A549 (cell line): ENCODE results near the gene SIPA1. TPM values are rescaled to one million over a fixed set of nuclear protein-coding genes. Genes with fewer than 3 reads are reported as not detected.

Experiments
- ATAC-seq, 2 experiments: fragments of 200-7000 bp in 1 of 2; fragments of >200 bp in 1 of 2; cut with Nextera tagmentation in 1 of 2; cut with Tn5 transposase in 1 of 2; 3 replicates each; pipeline versions ENCODE4 v1.8.0 to v1.9.1; 2018 to 2020; ENCODE audit warnings: mild to moderate bottlenecking in 1 of 2, moderate library complexity in 1 of 2
- CTCF ChIA-PET: fragments of 300-600 bp; sonication (Branson Sonifier 250); formaldehyde crosslinking; extraction: SDS; loops from one replicate; lab custom pipeline; 2021; ENCODE audit warnings: antibody characterized with exemption, inconsistent platforms; lab: Yijun Ruan, JAX
- POLR2A ChIA-PET: fragments of 350-600 bp; formaldehyde crosslinking; extraction: SDS; loops from one replicate; lab custom pipeline; 2021; ENCODE audit warnings: antibody characterized with exemption, inconsistent platforms; lab: Yijun Ruan, JAX
- DNase-seq, 2 experiments: peaks; one replicate each; pipeline versions ENCODE4 v3.0.0 to v3.0.0-alpha.2; 2011 to 2016; ENCODE audit warnings: low read depth in 1 of 2, low spot score in 1 of 2
- FAIRE-seq: peaks from 2 replicates; lab custom pipeline; 2011; peaks lifted over from hg19 to GRCh38; lab: Jason Lieb, UNC
- H3K27ac ChIP-seq, 2 experiments: fragments of >200 bp; sonication (Bioruptor Twin); formaldehyde crosslinking; 3 replicates each; pipeline ENCODE4 v1.5.1; 2016 to 2017
- H3K4me1 ChIP-seq: fragments of >200 bp; sonication (Bioruptor Twin); formaldehyde crosslinking; 3 replicates; pipeline ENCODE4 v1.6.1; 2016
- H3K4me2 ChIP-seq: fragments of >200 bp; sonication (Bioruptor Twin); formaldehyde crosslinking; 3 replicates; pipeline ENCODE4 v1.6.1; 2016
- H3K4me3 ChIP-seq: fragments of >200 bp; sonication (Bioruptor Twin); formaldehyde crosslinking; 3 replicates; pipeline ENCODE4 v1.5.1; 2016
- H3K9me3 ChIP-seq: fragments of >200 bp; sonication (Bioruptor Twin); formaldehyde crosslinking; 3 replicates; pipeline ENCODE4 v1.6.1; 2016
- CBX2 ChIP-seq: fragments of 200-600 bp; sonication (generic); IDR thresholded peaks from 2 replicates; pipeline ENCODE4 v1.6.1; 2016; ENCODE audit warnings: low read depth, mild to moderate bottlenecking, borderline replicate concordance
- CBX8 ChIP-seq: fragments of 200-600 bp; sonication (generic); IDR thresholded peaks from 2 replicates; pipeline ENCODE4 v1.6.1; 2016
- HOXB5 ChIP-seq: fragments of 250-450 bp; sonication (Bioruptor Pico); IDR thresholded peaks from 2 replicates; pipeline ENCODE4 v1.5.0; 2020; ENCODE audit warnings: mild to moderate bottlenecking, moderate library complexity
- JUN ChIP-seq, 2 experiments: fragments of >200 bp; sonication (Bioruptor Twin); formaldehyde crosslinking; IDR thresholded peaks; 2 replicates in 1 of 2; 3 replicates in 1 of 2; pipeline ENCODE4 v1.6.1; 2016 to 2017
- JUNB ChIP-seq: fragments of >200 bp; sonication (Bioruptor Twin); formaldehyde crosslinking; IDR thresholded peaks from 2 replicates; pipeline ENCODE4 v1.6.1; 2016
- KDM5A ChIP-seq: fragments of 200-600 bp; sonication (generic); IDR thresholded peaks from 2 replicates; pipeline ENCODE4 v1.6.1; 2016; ENCODE audit warnings: antibody characterized with exemption, mild to moderate bottlenecking
- MYC ChIP-seq: IDR thresholded peaks from 2 replicates; pipeline ENCODE4 v1.6.1; 2012; ENCODE audit warnings: mild to moderate bottlenecking, inconsistent platforms, low read length, improper control_type of control experiment, borderline replicate concordance
- NFE2L2 ChIP-seq: fragments of 150-350 bp; conservative IDR thresholded peaks from 2 replicates; pipeline ENCODE4 v1.6.1; 2014; ENCODE audit warnings: low read length
- NPAS2 ChIP-seq: fragments of 250-450 bp; sonication (Bioruptor Pico); IDR thresholded peaks from 2 replicates; pipeline ENCODE4 v1.8.0; 2022; ENCODE audit warnings: mild to moderate bottlenecking, moderate library complexity, borderline replicate concordance
- NR3C1 ChIP-seq: fragments of >200 bp; sonication (Bioruptor Twin); formaldehyde crosslinking; IDR thresholded peaks from 3 replicates; pipeline ENCODE4 v1.6.1; 2017
- PHF8 ChIP-seq: fragments of 200-600 bp; sonication (generic); IDR thresholded peaks from 2 replicates; pipeline ENCODE4 v1.6.1; 2016; ENCODE audit warnings: low read depth, mild to moderate bottlenecking, antibody characterized with exemption, moderate library complexity, borderline replicate concordance
- RAD21 ChIP-seq, 2 experiments: fragments of >200 bp in 1 of 2; sonication (Bioruptor Twin) in 1 of 2; formaldehyde crosslinking in 1 of 2; IDR thresholded peaks in 1 of 2; conservative IDR thresholded peaks in 1 of 2; 2 replicates in 1 of 2; 3 replicates in 1 of 2; pipeline ENCODE4 v1.6.1; 2012 to 2018; ENCODE audit warnings: inconsistent platforms in 1 of 2
- RARB ChIP-seq: fragments of 250-450 bp; sonication (Bioruptor Pico); IDR thresholded peaks from 2 replicates; pipeline ENCODE4 v1.8.0; 2021; ENCODE audit warnings: mild to moderate bottlenecking, moderate library complexity
- RCOR1 ChIP-seq: fragments of 150-350 bp; IDR thresholded peaks from 2 replicates; pipeline ENCODE4 v1.6.1; 2014; ENCODE audit warnings: antibody characterized with exemption, low read length, low read depth
- RNF2 ChIP-seq: fragments of 200-600 bp; sonication (generic); IDR thresholded peaks from 2 replicates; pipeline ENCODE4 v1.6.1; 2016; ENCODE audit warnings: low read depth, mild to moderate bottlenecking, antibody characterized with exemption, moderate library complexity, borderline replicate concordance
- SMC3 ChIP-seq: fragments of >200 bp; sonication (Bioruptor Twin); formaldehyde crosslinking; IDR thresholded peaks from 3 replicates; pipeline ENCODE4 v1.6.1; 2018; ENCODE audit warnings: inconsistent platforms
- WGBS: methylation state at CpG from one replicate; pipeline ENCODE4 v1.1.6; 2017; ENCODE audit errors: missing lambda C conversion rate; 5-methylcytosine and 5-hydroxymethylcytosine counted together
- polyA plus RNA-seq, 4 experiments: library from polyadenylated mRNA; depleted of rRNA in 3 of 4; stranded (reverse); fragments of >200 nt; fragmentation: RNase III in 1 of 4; extraction: RNeasy Plus Mini Kit Qiagen cat#74134 plus additional on column Dnase treatment in 1 of 4; gene quantifications; 2 replicates in 3 of 4; 3 replicates in 1 of 4; pipeline ENCODE4 v1.2.3, GENCODE V29; 2011 to 2017
- TF ChIP-seq, protein P1 (sequence below): fragments of >200 bp; sonication (Bioruptor Twin); formaldehyde crosslinking; IDR thresholded peaks from 3 replicates; pipeline ENCODE4 v1.5.1; 2016
- TF ChIP-seq, protein P2 (sequence below): IDR thresholded peaks from 2 replicates; pipeline ENCODE4 v1.6.1; 2012
- TF ChIP-seq, protein P3 (sequence below): fragments of >200 bp; sonication (Bioruptor Twin); formaldehyde crosslinking; IDR thresholded peaks from 2 replicates; pipeline ENCODE4 v1.6.1; 2016
- TF ChIP-seq, protein P4 (sequence below): IDR thresholded peaks from 2 replicates; pipeline ENCODE4 v1.6.1; 2012; ENCODE audit warnings: low read depth, borderline replicate concordance

SIPA1 gene
- polyA plus RNA-seq, 2 of the 4 experiments (the other 2 are of a cell fraction) = 9.9 to 17.4 TPM

DNA sequence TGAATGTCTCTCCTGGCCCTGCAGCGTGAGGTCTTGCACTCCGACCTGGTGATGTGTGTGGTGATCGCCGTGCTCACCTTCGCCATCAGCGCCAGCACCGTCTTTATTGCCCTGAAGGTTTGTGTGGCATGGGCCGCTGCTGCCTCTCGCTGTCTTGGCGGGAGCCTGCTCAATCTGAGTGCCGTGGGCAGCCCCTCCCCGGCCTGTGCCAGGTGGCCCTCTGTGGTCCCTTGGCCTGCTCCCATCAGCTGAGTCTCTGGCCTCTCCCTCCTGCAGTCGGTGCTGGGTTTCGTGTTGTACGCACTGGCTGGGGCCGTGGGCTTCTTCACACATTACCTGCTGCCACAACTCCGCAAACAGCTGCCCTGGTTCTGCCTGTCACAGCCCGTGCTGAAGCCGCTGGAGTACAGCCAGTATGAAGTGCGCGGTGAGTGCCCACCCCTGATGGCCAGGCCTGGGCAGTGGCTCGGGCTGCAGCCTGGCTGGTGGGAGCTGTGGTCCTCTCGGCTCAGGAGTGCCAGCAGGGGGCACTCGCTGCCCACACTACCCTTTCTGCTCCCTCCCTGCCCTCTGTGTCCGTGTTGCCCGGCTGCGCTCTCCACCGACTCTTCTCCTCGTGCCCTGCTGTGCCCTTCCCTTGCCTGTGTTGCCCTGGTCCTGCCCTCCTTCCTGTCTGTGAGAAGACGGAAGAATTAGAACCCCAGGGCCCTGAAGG, 12.1 kb upstream of the SIPA1 start:
- ChIA-PET POLR2A (interaction anchor here (0.7 kb wide), 1 partner anchor 12 kb away, joined by 3 read pairs; the partner anchor contains the start of gene SIPA1), CTCF (interaction anchor here (0.7 to 5.5 kb wide), 30 partner anchors 9 to 686 kb away, joined by 3 to 54 read pairs (median 4); partner anchors contain the start of genes AP5B1, KAT5, PCNX3 and SIPA1)
- no peaks in the 10 kb centered on the region for H3K4me1 ChIP-seq
- H3K4me3 ChIP-seq = no peak overlapping the region
- ATAC-seq (peak; percentile 82 to 92), DNase-seq (peak; percentile 61 to 69), FAIRE-seq (no peak)
- no peak overlapping the region for H3K27ac ChIP-seq
- H3K9me3 ChIP-seq = no peaks in the 10 kb centered on the region
- H3K4me2 ChIP-seq = no peak overlapping the region
- TF ChIP-seq RARB (CRISPR knock-in tag) (no peak), RAD21 (conservative IDR thresholded peaks at IDR 0.05 in 1 of 2, IDR thresholded peaks at IDR 0.05 in 1 of 2) (peak; percentile 65 to 68), SMC3 (peak; percentile 35; the same call in 2 of the 3 replicates), NR3C1 (no peak)
- TF ChIP-seq, protein P1, sequence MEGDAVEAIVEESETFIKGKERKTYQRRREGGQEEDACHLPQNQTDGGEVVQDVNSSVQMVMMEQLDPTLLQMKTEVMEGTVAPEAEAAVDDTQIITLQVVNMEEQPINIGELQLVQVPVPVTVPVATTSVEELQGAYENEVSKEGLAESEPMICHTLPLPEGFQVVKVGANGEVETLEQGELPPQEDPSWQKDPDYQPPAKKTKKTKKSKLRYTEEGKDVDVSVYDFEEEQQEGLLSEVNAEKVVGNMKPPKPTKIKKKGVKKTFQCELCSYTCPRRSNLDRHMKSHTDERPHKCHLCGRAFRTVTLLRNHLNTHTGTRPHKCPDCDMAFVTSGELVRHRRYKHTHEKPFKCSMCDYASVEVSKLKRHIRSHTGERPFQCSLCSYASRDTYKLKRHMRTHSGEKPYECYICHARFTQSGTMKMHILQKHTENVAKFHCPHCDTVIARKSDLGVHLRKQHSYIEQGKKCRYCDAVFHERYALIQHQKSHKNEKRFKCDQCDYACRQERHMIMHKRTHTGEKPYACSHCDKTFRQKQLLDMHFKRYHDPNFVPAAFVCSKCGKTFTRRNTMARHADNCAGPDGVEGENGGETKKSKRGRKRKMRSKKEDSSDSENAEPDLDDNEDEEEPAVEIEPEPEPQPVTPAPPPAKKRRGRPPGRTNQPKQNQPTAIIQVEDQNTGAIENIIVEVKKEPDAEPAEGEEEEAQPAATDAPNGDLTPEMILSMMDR = peak; percentile 62
- TF ChIP-seq, protein P2, sequence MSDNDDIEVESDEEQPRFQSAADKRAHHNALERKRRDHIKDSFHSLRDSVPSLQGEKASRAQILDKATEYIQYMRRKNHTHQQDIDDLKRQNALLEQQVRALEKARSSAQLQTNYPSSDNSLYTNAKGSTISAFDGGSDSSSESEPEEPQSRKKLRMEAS = no peak; the same call in 1 of the 2 replicates
- WGBS = 70% methylated on average over 30 of the region's 30 CpGs

DNA sequence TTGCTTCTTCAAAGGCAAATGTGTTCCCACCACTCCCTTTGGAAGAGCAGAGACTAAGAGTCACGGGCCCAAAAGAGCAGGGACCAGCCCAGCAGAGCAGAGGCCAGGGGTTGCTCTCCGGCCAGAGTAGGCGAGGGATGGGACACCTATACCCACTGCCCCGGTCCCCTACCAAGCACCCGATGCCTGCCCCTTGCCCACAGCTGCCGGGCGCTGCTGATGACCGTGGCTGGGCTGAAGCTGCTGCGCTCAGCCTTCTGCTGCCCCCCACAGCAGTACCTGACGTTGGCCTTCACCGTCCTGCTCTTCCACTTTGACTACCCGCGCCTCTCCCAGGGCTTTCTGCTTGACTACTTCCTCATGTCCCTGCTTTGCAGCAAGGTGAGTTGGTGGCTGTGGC, 10.7 kb upstream of the SIPA1 start:
- WGBS = 97% methylated on average over 12 of the region's 13 CpGs
- ATAC-seq (no peak), FAIRE-seq (no peak), DNase-seq (no peak)
- ChIA-PET POLR2A (no interaction called here), CTCF (interaction anchor here (1.0 to 5.5 kb wide), 16 partner anchors 10 to 684 kb away, joined by 3 to 54 read pairs (median 7); partner anchors contain the start of genes KAT5, KCNK7 and SIPA1)
- TF ChIP-seq, protein P3, sequence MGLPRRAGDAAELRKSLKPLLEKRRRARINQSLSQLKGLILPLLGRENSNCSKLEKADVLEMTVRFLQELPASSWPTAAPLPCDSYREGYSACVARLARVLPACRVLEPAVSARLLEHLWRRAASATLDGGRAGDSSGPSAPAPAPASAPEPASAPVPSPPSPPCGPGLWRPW = no peak
- TF ChIP-seq NFE2L2 = no peak
- TF ChIP-seq HOXB5 = no peak
- TF ChIP-seq, protein P1 = no peak
- no peak for TF ChIP-seq MYC
- Histone ChIP-seq H3K27ac (no peak overlapping the region), H3K4me1 (no peaks in the 10 kb centered on the region), H3K4me3 (no peak overlapping the region), H3K9me3 (no peaks in the 10 kb centered on the region), H3K4me2 (no peak overlapping the region)

DNA sequence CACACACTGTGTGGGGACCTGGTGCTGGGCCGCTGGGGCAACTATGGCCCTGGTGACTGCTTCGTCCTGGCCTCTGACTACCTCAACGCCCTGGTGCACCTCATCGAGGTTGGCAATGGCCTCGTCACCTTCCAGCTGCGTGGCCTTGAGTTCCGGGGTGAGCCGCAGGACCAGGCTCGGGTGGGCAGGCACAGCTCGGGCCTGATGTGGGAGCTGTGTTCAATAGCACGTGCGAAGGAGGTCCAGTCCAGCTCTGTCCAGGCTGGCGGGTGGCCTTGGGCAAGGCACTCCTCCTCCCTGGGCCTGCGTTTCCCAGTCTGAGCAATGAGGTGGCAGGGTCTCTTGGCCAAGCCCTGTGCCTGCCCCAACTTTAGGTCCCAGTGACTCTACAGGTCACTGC, 8.3 kb upstream of the SIPA1 start:
- Histone ChIP-seq H3K4me2 (no peak overlapping the region), H3K9me3 (no peaks in the 10 kb centered on the region), H3K4me3 (no peak overlapping the region), H3K4me1 (no peaks in the 10 kb centered on the region), H3K27ac (no peak overlapping the region)
- ATAC-seq (no peak), FAIRE-seq (no peak), DNase-seq (no peak)
- POLR2A ChIA-PET = no interaction called here
- 90% methylated on average over 7 of the region's 14 CpGs for WGBS
- TF ChIP-seq PHF8 (no peak), RAD21 (conservative IDR thresholded peaks at IDR 0.05 in 1 of 2, IDR thresholded peaks at IDR 0.05 in 1 of 2) (no peak), SMC3 (no peak), JUN (IDR thresholded peaks at IDR 0.05) (no peak)
- TF ChIP-seq, all 56 proteins: peak for 0
- CTCF ChIA-PET = interaction anchor here (1.0 kb wide), 1 partner anchor 189 kb away, joined by 3 read pairs; no protein-coding TSS in a partner anchor

DNA sequence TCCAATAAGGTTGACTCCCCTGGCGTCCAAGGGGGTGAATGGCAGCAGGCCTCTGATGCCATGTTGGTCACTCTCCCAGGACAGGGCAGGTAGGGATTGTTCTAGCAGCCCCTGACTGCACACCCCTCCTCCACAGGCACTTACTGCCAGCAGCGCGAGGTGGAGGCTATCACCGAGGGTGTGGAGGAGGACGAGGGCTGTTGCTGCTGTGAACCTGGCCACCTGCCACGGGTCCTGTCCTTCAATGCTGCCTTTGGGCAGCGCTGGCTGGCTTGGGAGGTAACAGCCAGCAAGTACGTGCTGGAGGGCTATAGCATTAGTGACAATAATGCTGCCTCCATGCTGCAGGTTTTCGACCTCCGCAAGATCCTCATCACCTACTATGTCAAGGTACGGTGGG, 7.7 kb upstream of the SIPA1 start:
- H3K27ac ChIP-seq = no peak overlapping the region
- WGBS = 86% methylated on average over 11 of the region's 11 CpGs
- H3K9me3 ChIP-seq = no peaks in the 10 kb centered on the region
- no peaks in the 10 kb centered on the region for H3K4me1 ChIP-seq
- ChIA-PET CTCF (no interaction called here), POLR2A (no interaction called here)
- no peak for ATAC-seq
- no peak overlapping the region for H3K4me2 ChIP-seq
- no peak overlapping the region for H3K4me3 ChIP-seq
- DNase-seq = no peak
- no peak for FAIRE-seq
- TF ChIP-seq RCOR1 = no peak
- no peak for TF ChIP-seq SMC3
- TF ChIP-seq, protein P4, sequence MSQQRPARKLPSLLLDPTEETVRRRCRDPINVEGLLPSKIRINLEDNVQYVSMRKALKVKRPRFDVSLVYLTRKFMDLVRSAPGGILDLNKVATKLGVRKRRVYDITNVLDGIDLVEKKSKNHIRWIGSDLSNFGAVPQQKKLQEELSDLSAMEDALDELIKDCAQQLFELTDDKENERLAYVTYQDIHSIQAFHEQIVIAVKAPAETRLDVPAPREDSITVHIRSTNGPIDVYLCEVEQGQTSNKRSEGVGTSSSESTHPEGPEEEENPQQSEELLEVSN = no peak
- no peak for TF ChIP-seq HOXB5
- TF ChIP-seq JUN (IDR thresholded peaks at IDR 0.05) = no peak
- no peak for TF ChIP-seq NPAS2 (CRISPR knock-in tag)
- no peak for TF ChIP-seq KDM5A
- TF ChIP-seq CBX8 = no peak
- no peak for TF ChIP-seq CBX2
- TF ChIP-seq JUNB = no peak
- no peak for TF ChIP-seq MYC
- TF ChIP-seq RNF2 = no peak
- no peak for TF ChIP-seq PHF8
